ENCODE measurements around the gene TEDDM1.
"Not testable (repeated sequence)": the region's sequence is repeated elsewhere in the genome, so short reads cannot be mapped to it uniquely, and the experiment has no call there.

TEDDM1 gene

GRCh38 chr1:182400567-182400966, at the start of gene TEDDM1:
Gene TEDDM1 (minus strand): TSS chr1:182400667. CDS start chr1:182400485, 182 bp downstream.
- no peak for DNase-seq

- no peak for DNase-seq
Observed at GRCh38 chr1:182450087-182450486, 49.6 kb upstream of the TEDDM1 start, which contains the start of gene RGSL1. Gene RGSL1 (plus strand): TSS chr1:182450146. CDS start chr1:182450166, 20 bp downstream.

DNA sequence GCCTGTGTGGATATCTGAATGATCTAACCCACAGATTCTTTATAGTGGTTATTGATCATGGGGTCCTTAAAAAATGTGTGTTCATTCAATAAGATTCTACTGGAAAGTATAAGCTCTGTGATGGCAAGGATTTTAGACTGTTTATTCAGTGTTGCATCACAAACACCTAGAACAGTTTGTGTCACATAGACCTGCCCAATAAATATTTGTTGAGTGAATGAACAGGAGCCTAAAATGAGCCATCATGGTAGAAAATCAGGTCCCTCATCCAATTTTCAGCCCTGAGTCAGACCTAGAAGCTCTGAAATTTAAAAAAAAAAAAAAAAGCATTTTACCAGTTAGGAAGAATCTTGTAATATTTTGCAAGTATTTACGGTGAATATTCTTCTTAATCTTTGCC, 47.2 kb upstream of the TEDDM1 start:
- no peak for DNase-seq

GRCh38 chr1:182447124-182447523, 46.7 kb upstream of the TEDDM1 start:
- not testable (repeated sequence) for DNase-seq

DNA sequence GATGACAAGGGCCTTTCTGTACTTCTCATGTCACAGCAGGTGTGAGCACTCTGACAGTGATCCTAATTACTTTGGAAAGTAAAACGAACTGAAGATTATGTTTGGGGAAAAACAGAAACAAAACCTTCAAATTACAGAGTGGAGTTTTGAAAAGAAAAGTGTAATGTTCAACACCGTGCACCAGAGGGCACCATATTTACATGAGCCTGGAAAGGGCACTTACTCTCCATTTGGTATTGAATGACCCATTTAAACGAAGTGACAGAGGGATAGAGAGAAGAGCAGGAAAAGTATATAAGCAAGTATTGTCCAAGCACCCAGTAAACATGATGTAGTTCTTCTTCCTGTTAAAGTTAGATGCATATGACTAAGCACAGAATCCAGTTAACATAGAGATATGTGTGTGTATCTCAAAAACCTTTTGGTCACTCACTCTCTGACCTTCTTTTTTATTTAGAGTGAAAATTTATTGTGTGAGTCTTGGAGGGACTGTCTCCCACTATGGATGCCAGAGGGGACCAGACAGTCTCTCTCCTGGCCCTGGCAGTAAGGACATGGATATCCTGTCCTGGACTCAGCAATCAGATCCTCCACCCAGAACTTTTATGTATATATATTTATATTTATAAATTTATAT, 45.7 kb upstream of the TEDDM1 start:
- peak; percentile 40 for DNase-seq

- no peak for DNase-seq
Observed at GRCh38 chr1:182444497-182444896, 44.0 kb upstream of the TEDDM1 start.

- no peak for DNase-seq
Observed at GRCh38 chr1:182442333-182442732, 41.9 kb upstream of the TEDDM1 start.

DNA sequence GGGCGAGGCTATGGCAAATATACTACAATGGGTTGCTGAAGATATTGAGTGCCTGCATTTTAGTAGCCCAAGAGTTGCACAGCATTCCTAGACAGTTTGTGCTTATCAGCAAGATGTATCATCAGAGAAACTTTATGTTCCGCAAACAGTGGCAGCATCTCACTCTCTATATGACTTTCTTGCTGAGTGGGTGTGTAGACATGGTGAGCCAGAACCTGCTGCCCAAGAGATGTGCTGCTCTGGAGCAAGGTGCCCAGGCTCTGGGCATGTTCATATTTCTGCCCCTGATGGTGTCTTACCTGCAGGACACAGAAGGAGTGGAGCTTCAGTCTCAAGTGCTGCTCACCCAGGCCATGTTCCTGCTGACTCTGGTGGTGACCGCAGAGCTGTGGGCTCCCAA, 41.3 kb upstream of the TEDDM1 start:
- no peak for DNase-seq

DNA sequence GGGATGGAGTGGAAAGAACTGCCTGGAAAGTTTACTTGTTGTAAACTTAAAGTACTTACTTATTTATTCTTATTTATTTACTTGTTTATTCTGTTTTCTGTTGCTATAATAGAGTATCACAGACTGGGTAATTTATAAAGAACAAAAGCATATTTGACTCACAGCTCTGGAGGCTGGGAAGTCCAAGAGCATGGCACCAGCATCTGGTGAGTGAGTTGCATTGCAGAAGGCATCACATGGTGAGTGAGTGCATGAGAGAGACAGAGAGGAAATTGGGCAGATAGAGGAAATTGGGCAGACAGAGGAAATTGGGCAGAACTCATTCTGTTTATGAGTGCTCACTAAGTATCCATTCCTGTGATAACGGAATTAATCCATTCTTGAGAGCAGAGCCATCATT, 37.9 kb upstream of the TEDDM1 start:
- no peak for DNase-seq

- DNase-seq: no peak
Observed at GRCh38 chr1:182433580-182433979, 33.1 kb upstream of the TEDDM1 start.

DNA sequence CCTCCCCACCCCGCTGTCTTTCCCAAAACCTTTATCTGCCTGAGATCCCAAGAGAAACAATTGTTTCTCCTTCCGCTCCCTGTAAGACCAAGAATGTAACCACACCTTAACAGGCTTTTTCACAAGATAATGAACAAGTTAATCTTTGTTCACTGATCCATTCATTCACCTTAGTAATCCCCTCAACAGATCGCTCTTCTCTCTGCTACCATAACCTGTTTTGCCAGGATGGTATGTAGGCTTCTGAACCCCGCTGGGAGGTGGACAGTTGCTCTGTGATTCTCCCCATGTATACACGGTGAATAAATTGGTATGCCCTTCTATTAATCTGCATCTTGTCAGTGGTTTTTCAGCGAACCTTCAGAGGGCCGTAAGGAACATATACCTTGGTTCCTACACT, 30.8 kb upstream of the TEDDM1 start:
- no peak for DNase-seq

GRCh38 chr1:182430263-182431068, 30.0 kb upstream of the TEDDM1 start:
- peak; percentile 67 for DNase-seq

DNA sequence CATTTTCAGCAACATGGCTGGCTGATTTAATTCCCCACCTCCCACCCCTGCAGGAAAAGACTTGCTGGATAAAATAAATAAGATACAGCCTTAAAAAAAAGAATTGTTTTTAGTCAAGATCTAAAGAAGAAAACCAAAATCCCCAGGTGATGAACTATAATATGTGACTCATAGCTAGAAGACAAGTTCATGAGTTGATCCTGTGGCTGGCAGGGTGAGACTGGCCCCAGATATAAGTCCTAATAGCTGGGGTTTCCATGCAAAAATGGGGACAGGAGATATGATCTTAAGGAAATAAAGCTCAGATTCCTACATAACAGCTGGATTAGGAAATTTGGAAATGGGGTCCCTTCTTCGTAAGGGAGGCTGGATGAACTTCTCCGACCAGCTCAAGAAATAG, 27.6 kb upstream of the TEDDM1 start:
- no peak for DNase-seq

DNA sequence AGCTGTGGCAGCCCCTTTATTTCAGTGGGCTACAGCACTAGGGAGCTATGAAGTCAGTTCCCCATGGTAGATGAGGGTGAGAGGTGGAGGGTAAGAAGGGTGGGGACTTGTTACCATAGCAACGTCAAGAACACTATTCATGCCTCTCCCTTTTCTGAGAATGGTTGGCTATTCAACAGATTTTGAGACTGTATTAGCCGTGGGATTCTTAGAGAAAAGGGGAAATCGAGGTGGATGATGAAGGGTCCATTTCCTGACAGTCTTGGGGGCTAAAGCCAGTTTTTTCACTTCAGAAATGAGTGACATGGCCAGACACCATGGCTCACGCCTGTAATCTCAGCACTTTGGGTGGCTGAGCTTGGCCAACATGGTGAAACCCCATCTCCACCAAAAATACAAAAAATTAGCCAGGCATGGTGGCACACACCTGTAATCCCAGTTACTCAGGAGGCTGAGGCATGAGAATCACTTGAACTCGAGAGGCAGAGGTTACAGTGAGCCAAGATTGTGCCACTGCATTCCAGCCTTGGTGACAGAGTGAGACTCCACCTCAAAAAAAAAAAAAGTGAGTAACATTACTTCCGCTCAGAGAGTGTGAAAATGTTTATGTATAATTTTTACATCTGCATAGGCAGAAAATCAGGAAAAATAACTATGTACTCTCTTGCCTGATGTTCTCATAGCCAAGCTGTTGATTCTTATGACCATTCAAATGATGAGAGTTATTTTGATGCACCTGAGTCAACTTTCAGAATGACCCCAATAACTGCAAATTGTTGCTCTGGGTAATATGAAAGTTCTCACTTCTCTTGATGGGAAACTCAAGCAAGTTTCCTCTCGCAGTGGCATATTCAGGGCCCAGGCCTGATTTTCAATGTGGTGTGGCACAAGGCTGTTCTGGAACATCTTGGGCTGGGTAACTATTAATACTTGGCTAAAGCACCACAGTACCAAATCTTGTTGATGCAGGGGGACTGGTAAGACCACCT, 26.3 kb upstream of the TEDDM1 start:
- DNase-seq: no peak

DNA sequence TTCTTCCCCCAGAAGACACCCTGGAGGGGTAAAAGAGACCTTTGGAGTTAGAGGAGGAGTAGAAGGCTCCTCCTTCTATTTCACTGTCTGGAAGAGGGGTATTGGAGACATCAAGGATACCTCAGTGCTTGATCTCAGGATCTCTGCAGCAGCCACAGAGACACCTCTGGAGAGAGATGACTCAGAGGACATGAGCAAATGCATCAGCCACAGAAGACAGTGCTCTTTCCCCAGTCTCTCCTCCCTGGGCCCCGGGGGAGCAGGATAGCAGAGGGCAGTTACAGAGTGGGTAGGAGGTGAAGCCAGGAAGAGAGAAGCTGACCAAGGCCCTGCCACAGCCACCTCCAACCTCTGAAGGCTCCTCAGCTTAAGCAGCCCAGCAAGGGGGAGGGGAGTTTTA, 15.3 kb upstream of the TEDDM1 start:
- no peak for DNase-seq

DNA sequence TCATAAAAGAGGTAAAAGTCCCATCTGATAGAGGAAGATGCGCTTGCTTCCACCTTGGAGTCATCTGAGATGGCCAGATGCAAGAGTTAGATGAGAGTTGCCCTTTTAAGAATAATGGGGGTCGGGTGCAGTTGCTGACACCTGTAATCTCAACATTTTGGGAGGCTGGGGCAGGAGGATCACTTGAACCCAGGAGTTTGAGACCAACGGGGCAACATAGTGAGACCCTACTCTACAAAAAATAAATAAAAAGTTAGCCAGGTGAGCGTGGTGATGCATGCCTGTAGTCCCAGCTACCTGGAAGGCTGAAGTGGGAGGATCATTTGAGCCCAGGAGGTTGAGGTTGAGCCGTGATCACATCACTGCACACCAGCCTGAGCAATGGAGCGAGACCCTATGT, 13.5 kb upstream of the TEDDM1 start:
- DNase-seq: no peak

DNA sequence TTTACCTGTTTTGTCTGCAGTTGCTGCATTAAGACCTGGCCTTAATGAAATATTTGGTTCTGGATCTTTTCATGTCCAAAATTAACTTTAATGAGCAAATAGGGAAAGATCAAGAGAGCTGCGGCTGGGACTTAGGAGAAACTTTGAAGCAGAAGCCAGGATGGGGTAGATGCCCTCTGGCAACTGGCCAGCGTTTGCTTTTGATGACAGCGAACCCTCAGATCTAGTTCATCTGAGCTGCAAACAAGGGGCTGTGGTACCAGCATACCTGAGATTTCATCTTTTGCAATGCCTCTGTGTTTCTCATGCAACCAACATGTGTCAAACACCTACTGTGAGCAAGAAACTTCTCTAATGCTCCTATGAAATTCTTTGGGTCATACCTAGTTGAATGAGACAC, 13.0 kb upstream of the TEDDM1 start:
- DNase-seq: no peak

DNA sequence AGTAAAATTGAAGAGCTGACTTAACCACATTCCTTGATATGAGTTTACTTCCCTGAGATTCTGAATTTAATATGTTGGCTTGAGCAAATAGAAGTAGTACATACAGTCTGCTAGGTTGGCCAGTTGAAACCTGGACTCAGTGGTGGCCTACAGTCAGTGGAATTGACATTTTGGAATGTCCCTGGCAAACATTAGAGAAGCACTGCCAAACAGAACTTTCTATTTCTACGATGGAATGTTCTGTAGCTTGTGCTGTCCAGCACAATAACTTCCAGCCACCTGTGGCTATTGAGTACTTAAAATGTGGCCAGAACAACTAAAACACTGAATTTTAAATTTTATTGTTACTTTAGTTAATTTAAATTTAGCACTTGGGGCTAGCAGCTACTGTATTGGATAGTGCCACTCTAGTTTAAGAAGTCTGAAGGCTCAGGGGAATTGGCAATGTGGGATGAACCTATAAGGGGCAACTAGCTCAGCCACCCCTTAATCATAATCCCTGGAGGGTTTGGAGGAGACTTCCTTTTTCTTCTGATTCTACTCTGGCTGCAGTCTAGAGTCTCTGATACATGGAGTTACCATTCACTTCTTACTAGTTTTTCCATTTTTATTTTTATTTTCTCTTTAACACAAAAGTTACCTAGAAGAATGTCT, 10.3 kb upstream of the TEDDM1 start:
- DNase-seq: no peak

GRCh38 chr1:182410138-182410537, 9.7 kb upstream of the TEDDM1 start:
- DNase-seq: no peak

- no peak for DNase-seq
Observed at GRCh38 chr1:182408435-182409075, 8.1 kb upstream of the TEDDM1 start.

DNA sequence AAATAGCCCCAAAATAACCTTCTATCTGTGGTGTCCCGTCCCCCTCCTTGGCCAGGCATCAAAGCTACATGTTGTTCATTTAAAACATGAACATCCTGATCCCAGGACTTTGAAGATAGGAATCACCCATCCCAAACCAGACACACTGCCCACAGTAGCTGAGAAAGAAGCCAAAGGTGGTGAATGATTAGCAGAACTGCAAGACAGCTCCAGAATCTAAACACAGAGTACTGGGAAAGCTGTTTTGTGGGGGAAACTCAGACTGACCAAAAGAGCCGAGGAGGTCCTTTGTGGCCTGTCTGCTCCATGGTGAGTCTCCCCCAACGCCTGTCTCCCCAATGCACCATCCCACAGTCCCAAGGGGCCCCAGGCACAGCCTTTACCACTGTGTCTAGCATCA, 7.3 kb upstream of the TEDDM1 start:
- DNase-seq: no peak

DNA sequence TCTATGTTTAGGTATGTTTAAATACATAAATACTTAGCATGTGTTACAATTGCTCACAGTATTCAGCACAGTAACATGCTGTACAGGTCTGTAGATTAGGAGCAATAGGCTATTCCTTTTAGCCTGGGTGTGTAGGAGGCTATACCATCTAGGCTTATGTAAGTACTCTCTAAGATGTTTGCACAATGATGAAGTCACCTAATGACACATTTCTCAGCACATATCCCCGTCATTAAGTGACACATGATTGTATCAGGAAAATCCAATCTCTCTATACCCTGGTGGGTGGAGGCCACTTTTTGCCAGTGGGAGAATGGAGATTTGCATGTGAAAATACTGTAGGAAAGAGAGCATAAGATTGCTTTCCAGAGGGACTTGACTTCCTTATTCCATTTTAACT, 5.5 kb upstream of the TEDDM1 start:
- no peak for DNase-seq

All from CD4-positive, alpha-beta T cell treated with Interleukin-4 for 4 hours (primary cell).